AG04449 (cell line): Measurements from ENCODE around the gene ATAD3A.
"Not testable (repeated sequence)": the region's sequence is repeated elsewhere in the genome, so short reads cannot be mapped to it uniquely, and the experiment has no call there.

Source experiments
- CTCF ChIA-PET: fragments of 350-600 bp; formaldehyde crosslinking; extraction: SDS; loops from one replicate; lab custom pipeline; 2021; ENCODE audit warnings: antibody characterized with exemption; lab: Yijun Ruan, JAX
- POLR2A ChIA-PET: fragments of 400-600, 350-600 bp; formaldehyde crosslinking; extraction: SDS; loops from one replicate; lab custom pipeline; 2020; ENCODE audit warnings: antibody characterized with exemption, inconsistent platforms; lab: Yijun Ruan, JAX
- DNase-seq: peaks from one replicate; pipeline ENCODE4 v3.0.0-alpha.2; 2010; ENCODE audit warnings: low read depth, low spot score
- H3K4me3 ChIP-seq: 2 replicates; pipeline ENCODE4 v1.5.1; 2011; ENCODE audit warnings: low read depth, mild to moderate bottlenecking, control low read depth, low read length
- TF ChIP-seq, protein P1 (sequence below): IDR thresholded peaks from one replicate; pipeline ENCODE4 v1.5.1; 2011; ENCODE audit warnings: mild to moderate bottlenecking, moderate library complexity, low read length, control low read depth, inconsistent platforms; ENCODE audit not compliant: insufficient read depth; ENCODE audit errors: missing control alignments

ATAD3A gene

DNA sequence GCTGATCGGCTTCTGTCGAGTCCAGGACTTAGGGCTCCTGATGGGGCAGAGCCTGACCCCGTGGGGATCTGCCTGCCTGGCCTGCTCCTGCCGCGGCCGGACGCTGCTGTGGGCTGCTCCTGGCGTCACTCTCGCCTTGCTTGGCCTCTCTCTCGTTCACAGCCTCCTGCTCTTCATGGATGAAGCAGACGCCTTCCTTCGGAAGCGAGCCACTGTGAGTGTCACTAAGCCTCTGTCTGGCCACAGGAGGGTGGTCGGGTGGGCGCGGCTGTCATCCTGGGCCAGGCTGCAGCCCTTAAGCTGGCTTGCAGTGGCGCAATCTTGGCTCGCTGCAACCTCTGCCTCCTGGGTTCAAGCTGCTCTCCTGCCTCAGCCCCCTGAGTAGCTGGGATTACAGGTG is 24.3 kb upstream of the ATAD3A start:
- DNase-seq: no peak
- CTCF ChIA-PET: no interaction called here
- TF ChIP-seq, protein P1, sequence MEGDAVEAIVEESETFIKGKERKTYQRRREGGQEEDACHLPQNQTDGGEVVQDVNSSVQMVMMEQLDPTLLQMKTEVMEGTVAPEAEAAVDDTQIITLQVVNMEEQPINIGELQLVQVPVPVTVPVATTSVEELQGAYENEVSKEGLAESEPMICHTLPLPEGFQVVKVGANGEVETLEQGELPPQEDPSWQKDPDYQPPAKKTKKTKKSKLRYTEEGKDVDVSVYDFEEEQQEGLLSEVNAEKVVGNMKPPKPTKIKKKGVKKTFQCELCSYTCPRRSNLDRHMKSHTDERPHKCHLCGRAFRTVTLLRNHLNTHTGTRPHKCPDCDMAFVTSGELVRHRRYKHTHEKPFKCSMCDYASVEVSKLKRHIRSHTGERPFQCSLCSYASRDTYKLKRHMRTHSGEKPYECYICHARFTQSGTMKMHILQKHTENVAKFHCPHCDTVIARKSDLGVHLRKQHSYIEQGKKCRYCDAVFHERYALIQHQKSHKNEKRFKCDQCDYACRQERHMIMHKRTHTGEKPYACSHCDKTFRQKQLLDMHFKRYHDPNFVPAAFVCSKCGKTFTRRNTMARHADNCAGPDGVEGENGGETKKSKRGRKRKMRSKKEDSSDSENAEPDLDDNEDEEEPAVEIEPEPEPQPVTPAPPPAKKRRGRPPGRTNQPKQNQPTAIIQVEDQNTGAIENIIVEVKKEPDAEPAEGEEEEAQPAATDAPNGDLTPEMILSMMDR: no peak
- no peak overlapping the region for H3K4me3 ChIP-seq
- POLR2A ChIA-PET: no interaction called here

DNA sequence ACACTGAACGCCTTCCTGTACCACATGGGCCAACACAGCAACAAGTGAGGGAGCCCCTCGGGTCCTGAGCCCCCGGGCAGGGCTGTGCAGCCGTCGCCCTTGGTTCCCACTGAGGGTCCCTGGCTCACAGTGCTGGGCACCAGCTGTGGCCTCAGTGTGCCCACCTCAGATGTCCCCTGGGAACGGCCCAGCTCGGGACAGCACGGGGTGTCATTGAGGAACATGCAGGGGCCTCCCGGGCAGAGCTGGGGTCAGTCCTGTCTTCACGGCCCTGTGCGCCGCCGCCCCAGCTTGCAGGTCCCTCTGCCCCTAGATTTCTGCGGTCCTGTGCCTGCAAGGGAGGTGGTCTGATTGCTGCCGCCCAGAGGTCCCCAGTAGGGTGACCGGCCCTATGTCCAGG is 22.7 kb upstream of the ATAD3A start:
- ChIA-PET POLR2A (no interaction called here), CTCF (no interaction called here)
- no peak for DNase-seq
- TF ChIP-seq, protein P1: no peak
- no peak overlapping the region for H3K4me3 ChIP-seq

DNA sequence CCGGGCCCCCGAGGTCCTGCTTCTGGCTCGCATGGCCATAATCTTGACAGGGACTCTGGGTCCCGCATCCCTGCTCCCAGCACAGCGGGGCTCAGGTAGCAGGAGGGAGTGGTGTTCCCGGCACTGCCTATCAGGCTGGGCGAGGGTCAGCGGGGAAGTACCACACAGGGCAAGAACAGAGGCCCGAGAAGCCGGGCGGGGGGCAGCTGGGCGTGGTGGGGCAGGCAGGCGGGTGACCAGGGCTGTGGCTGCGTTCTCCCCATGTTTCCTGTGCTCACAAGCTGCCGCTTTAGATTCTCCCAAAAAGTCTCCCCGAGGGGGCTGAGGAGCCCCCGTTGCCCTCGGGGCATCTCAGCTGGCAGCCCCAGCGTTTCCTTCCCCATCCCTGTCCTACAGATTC is 22.1 kb upstream of the ATAD3A start:
- no peak for DNase-seq
- ChIA-PET POLR2A (no interaction called here), CTCF (no interaction called here)
- no peak overlapping the region for H3K4me3 ChIP-seq
- TF ChIP-seq, protein P1: no peak

DNA sequence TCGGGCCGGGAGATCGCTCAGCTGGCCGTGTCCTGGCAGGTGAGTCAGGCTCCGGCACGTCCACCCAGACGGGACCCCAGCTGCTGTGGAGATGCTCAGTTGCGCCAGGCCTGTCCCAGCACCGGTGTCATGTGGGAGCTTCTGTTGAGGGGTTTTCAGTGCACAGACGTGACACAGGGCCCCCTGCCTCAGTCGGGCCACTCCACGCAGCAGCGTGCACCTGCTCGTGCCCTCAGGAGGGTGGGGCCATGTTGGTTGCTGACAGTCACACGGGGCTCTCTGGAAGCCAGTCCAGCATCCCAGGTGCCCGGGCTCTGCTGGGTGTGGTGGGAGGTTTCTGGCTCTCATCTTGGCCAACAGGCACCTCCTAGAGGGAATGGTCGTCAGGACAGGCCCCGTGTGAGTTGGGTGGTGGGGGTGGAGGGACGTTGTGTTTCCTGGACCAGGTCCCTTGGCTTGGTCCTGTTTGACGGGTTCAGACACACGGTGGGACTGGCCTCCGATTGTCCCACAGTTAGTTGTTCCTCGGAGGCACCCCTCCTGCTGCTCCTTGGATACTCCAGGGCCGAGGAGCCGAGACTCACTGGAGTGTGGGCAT is 21.2 kb upstream of the ATAD3A start:
- DNase-seq: no peak
- POLR2A ChIA-PET: no interaction called here
- TF ChIP-seq, protein P1: no peak
- CTCF ChIA-PET: no interaction called here
- H3K4me3 ChIP-seq: no peak overlapping the region

DNA sequence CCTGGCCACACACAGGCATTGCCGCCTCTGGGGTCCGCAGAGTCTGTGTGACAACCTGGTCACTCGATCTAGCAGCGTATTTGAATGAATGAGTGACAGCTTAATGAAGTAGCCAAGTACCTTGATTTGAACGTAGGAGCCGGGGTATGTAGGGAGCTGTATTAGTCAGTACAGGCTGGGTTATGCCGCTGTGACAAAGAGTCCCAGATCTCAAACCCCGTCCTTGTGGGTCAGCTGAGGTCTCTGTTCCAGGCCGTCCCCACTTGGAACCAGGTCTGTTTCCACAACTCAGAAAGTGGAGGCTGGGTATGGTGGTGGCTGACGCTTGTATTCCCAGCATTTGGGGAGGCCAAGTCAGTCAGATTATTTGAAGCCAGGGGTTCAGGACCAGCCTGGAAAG is 20.4 kb upstream of the ATAD3A start:
- no peak for DNase-seq
- POLR2A ChIA-PET: no interaction called here
- TF ChIP-seq, protein P1: no peak
- CTCF ChIA-PET: no interaction called here
- H3K4me3 ChIP-seq: no peak overlapping the region

DNA sequence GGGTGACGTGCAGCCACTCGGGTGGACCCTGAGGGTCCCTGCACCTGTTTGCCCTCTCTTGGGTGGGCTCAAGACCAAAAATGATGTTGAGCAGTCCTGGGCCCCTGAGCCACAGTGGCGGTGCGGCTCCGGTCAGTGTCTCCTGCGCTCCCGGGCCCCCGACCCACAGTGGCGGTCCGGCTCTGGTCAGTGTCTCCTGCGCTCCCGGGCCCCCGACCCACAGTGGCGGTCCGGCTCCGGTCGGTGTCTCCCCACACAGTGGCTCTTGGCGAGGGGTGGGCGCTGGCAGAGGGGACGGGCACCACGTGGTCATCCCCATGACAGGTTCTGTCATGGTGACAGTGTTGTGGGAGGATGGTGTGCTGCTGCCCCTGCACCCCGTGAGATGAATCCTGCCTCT is 17.7 kb upstream of the ATAD3A start:
- H3K4me3 ChIP-seq, DNase-seq, POLR2A ChIA-PET, CTCF ChIA-PET: not testable (repeated sequence)

DNA sequence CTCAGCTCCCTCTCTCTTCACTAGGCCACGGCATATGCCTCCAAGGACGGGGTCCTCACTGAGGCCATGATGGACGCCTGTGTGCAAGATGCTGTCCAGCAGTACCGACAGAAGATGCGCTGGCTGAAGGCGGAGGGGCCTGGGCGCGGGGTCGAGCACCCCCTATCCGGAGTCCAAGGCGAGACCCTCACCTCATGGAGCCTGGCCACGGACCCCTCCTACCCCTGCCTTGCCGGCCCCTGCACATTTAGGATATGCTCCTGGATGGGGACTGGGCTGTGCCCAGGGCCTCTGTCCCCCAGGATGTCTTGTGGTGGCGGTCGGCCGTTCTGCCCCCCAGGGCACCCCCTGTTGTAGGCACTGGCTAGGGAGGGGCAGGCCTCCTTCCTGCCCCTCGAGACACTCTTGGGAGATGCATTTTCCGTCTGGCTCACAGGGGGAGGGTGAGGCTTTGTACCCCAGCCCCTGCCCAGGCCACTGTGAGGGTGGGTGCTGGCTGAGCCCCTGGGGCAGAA is 16.4 kb upstream of the ATAD3A start:
- DNase-seq, H3K4me3 ChIP-seq: not testable (repeated sequence)
- ChIA-PET CTCF (interaction anchor here (1.4 kb wide), 1 partner anchor 9 kb away, joined by 3 read pairs; no protein-coding TSS in a partner anchor), POLR2A (interaction anchor here (1.5 kb wide), 1 partner anchor 16 kb away, joined by 4 read pairs; the partner anchor contains the start of gene ATAD3A)
